HepG2 (cell line): ENCODE measurements around the gene GIMAP8. TPM values are rescaled to one million over a fixed set of nuclear protein-coding genes. Genes with fewer than 3 reads are reported as not detected.

ENCODE experiments used
- ATAC-seq: fragments of 200-7000 bp; cut with Tn5 transposase; 3 replicates; pipeline ENCODE4 v1.9.1; 2020; ENCODE audit warnings: mild to moderate bottlenecking, moderate library complexity
- BruUV-seq: library from RNA; stranded (reverse); fragments of 400-500 nt; replicated peaks from 2 replicates; lab custom pipeline; 2021; lab: Mats Ljungman, UMichigan
- CTCF ChIA-PET: fragments of 300-600 bp; formaldehyde crosslinking; extraction: SDS; loops from one replicate; lab custom pipeline; 2021; ENCODE audit warnings: low total read pairs, inconsistent platforms, low intra/inter-chr PET ratio; lab: Yijun Ruan, JAX
- POLR2A ChIA-PET: fragments of 350-600 bp; sonication (Branson Sonifier 250); formaldehyde crosslinking; loops from one replicate; lab custom pipeline; 2020; ENCODE audit warnings: antibody characterized with exemption, inconsistent platforms; lab: Yijun Ruan, JAX
- DNase-seq: peaks from one replicate; pipeline ENCODE4 v3.0.0-alpha.2; 2015; ENCODE audit warnings: low spot score
- FAIRE-seq: peaks from 3 replicates; lab custom pipeline; 2011; peaks lifted over from hg19 to GRCh38; lab: Jason Lieb, UNC
- H2AFZ ChIP-seq: one replicate; pipeline ENCODE4 v1.6.1; 2011; ENCODE audit warnings: low read length, inconsistent platforms
- H3K27ac ChIP-seq: fragments of 300-600 bp; 3 replicates; pipeline ENCODE4 v1.8.0; 2011; ENCODE audit warnings: mixed run types, mild to moderate bottlenecking, mixed read lengths, low read length, inconsistent platforms; ENCODE audit not compliant: insufficient read depth; ENCODE audit errors: extremely low read length
- H3K27me3 ChIP-seq, 2 experiments: fragments of 200-600 bp in 1 of 2; 2 replicates in 1 of 2; 3 replicates in 1 of 2; pipeline versions ENCODE4 v1.6.0 to v1.8.0; 2011; ENCODE audit warnings: low read length in 2 of 2, mild to moderate bottlenecking in 2 of 2, moderate library complexity in 2 of 2, inconsistent platforms in 1 of 2; ENCODE audit not compliant: insufficient read depth in 2 of 2, control insufficient read depth in 1 of 2
- H3K36me3 ChIP-seq, 2 experiments: fragments of 200-600 bp in 1 of 2; replicated peaks in 1 of 2; 2 replicates in 1 of 2; 3 replicates in 1 of 2; pipeline versions ENCODE4 v1.5.1 to v1.8.0; 2011; ENCODE audit warnings: low read length in 2 of 2, inconsistent platforms in 1 of 2; ENCODE audit not compliant: insufficient read depth in 2 of 2, control insufficient read depth in 1 of 2
- H3K4me1 ChIP-seq: 2 replicates; pipeline ENCODE4 v1.5.1; 2012; ENCODE audit warnings: low read length, inconsistent platforms; ENCODE audit not compliant: insufficient read depth
- H3K4me2 ChIP-seq: 2 replicates; pipeline ENCODE4 v1.6.0; 2011; ENCODE audit warnings: low read depth, low read length, inconsistent platforms
- H3K4me3 ChIP-seq, 3 experiments: fragments of 200-600 bp in 1 of 3; sonication (generic), shearing (Covaris generic) in 1 of 3; replicated peaks in 1 of 3; 2 replicates each; pipeline ENCODE4 v1.5.1; 2011 to 2016; ENCODE audit warnings: low read length in 3 of 3, inconsistent platforms in 2 of 3, low read depth in 2 of 3, mild to moderate bottlenecking in 2 of 3, control low read depth in 1 of 3, mixed read lengths in 1 of 3; ENCODE audit not compliant: insufficient read depth in 1 of 3
- H3K79me2 ChIP-seq: one replicate; pipeline ENCODE4 v1.6.1; 2011; ENCODE audit warnings: low read length, inconsistent platforms; ENCODE audit not compliant: insufficient read depth
- H3K9ac ChIP-seq: 2 replicates; pipeline ENCODE4 v1.6.0; 2011; ENCODE audit warnings: mild to moderate bottlenecking, low read depth, low read length, inconsistent platforms; ENCODE audit not compliant: insufficient read depth
- H3K9me3 ChIP-seq: 2 replicates; pipeline ENCODE4 v1.5.1; 2012; ENCODE audit warnings: mild to moderate bottlenecking, low read length
- H4K20me1 ChIP-seq: 2 replicates; pipeline ENCODE4 v1.6.0; 2011; ENCODE audit warnings: inconsistent platforms, mild to moderate bottlenecking, low read length, moderate library complexity; ENCODE audit not compliant: insufficient read depth
- ATAD3A ChIP-seq: sonication (generic); formaldehyde crosslinking; IDR thresholded peaks from 2 replicates; pipeline ENCODE4 v1.4.0; 2020; ENCODE audit warnings: missing genetic modification reagents
- ATF7 ChIP-seq, 2 experiments: fragments of 450-650 bp in 1 of 2; sonication (generic) in 1 of 2; formaldehyde crosslinking in 1 of 2; IDR thresholded peaks; 2 replicates each; pipeline versions ENCODE4 v1.4.0 to v1.6.1; 2016 to 2020; ENCODE audit warnings: antibody characterized with exemption in 1 of 2, mild to moderate bottlenecking in 1 of 2, missing genetic modification reagents in 1 of 2
- BRCA1 ChIP-seq: sonication (generic); formaldehyde crosslinking; IDR thresholded peaks from 2 replicates; pipeline ENCODE4 v1.4.0; 2020; ENCODE audit warnings: missing genetic modification reagents
- CREB1 ChIP-seq, 2 experiments: fragments of 450-650 bp in 1 of 2; IDR thresholded peaks; 2 replicates each; pipeline ENCODE4 v1.6.1; 2016 to 2017; ENCODE audit warnings: control low read depth in 1 of 2, mild to moderate bottlenecking in 1 of 2, missing compliant biosample characterization in 1 of 2, missing genetic modification characterization in 1 of 2
- DMAP1 ChIP-seq: IDR thresholded peaks from 2 replicates; pipeline ENCODE4 v1.6.1; 2016
- DZIP1 ChIP-seq: sonication (generic); formaldehyde crosslinking; IDR thresholded peaks from 2 replicates; pipeline ENCODE4 v1.5.0; 2020; ENCODE audit warnings: mild to moderate bottlenecking, missing genetic modification reagents
- FLYWCH1 ChIP-seq: sonication (generic); formaldehyde crosslinking; IDR thresholded peaks from 2 replicates; pipeline ENCODE4 v1.8.1; 2023; ENCODE audit warnings: mild to moderate bottlenecking, missing genetic modification reagents
- HMGA1 ChIP-seq: sonication (generic); formaldehyde crosslinking; conservative IDR thresholded peaks from 2 replicates; pipeline ENCODE4 v1.4.0; 2020; ENCODE audit warnings: missing genetic modification reagents
- KDM5B ChIP-seq: sonication (generic); formaldehyde crosslinking; IDR thresholded peaks from 2 replicates; pipeline ENCODE4 v1.4.0; 2020; ENCODE audit warnings: missing genetic modification reagents, mild to moderate bottlenecking, borderline replicate concordance
- MATR3 ChIP-seq: sonication (generic); formaldehyde crosslinking; IDR thresholded peaks from 2 replicates; pipeline ENCODE4 v1.4.0; 2020; ENCODE audit warnings: missing genetic modification reagents
- PBX2 ChIP-seq: IDR thresholded peaks from 2 replicates; pipeline ENCODE4 v1.6.1; 2016; ENCODE audit warnings: control low read depth
- TBX3 ChIP-seq: fragments of 450-650 bp; IDR thresholded peaks from 2 replicates; pipeline ENCODE4 v1.6.1; 2017; ENCODE audit warnings: antibody characterized with exemption, mild to moderate bottlenecking, inconsistent platforms, borderline replicate concordance
- TFDP1 ChIP-seq: IDR thresholded peaks from 2 replicates; pipeline ENCODE4 v1.6.1; 2016; ENCODE audit warnings: missing compliant biosample characterization, missing genetic modification reagents, borderline replicate concordance
- ZNF225 ChIP-seq: sonication (generic); formaldehyde crosslinking; IDR thresholded peaks from 2 replicates; pipeline ENCODE4 v1.4.0; 2020; ENCODE audit warnings: mild to moderate bottlenecking, missing genetic modification reagents
- ZNF235 ChIP-seq: sonication (generic); formaldehyde crosslinking; IDR thresholded peaks from 2 replicates; pipeline ENCODE4 v1.8.1; 2023; ENCODE audit warnings: mild to moderate bottlenecking, missing genetic modification reagents, borderline replicate concordance
- ZNF337 ChIP-seq: sonication (generic); formaldehyde crosslinking; IDR thresholded peaks from 2 replicates; pipeline ENCODE4 v1.5.1; 2020; ENCODE audit warnings: missing genetic modification reagents, low read depth, mild to moderate bottlenecking, borderline replicate concordance
- ZNF777 ChIP-seq: sonication (generic); formaldehyde crosslinking; IDR thresholded peaks from 2 replicates; pipeline ENCODE4 v1.4.0; 2020; ENCODE audit warnings: missing genetic modification reagents
- WGBS: methylation state at CpG from one replicate; pipeline ENCODE4 v1.1.6; 2017; ENCODE audit warnings: low lambda C conversion rate; 5-methylcytosine and 5-hydroxymethylcytosine counted together
- in situ Hi-C: cut with HindIII; loops from 2 replicates; pipeline ENCODE4 v1.10.0; 2017; ENCODE audit warnings: low pct_unique_long_range_greater_than_20kb; ENCODE audit not compliant: extremely low pct_ligation_motif_present
- intact Hi-C: fragments of 100-400 bp; cut with micrococcal nuclease; formaldehyde crosslinking; loops from one replicate; pipeline ENCODE4 v1.10.0; 2022; ENCODE audit not compliant: unreplicated experiment
- polyA plus RNA-seq, 8 experiments: library from polyadenylated mRNA; depleted of rRNA in 3 of 8; stranded (reverse) in 7 of 8; unstranded in 1 of 8; fragments of >200 nt; fragmentation: Illumina TruSeq in 4 of 8; extraction: Trizol in 4 of 8; gene quantifications; 2 replicates each; pipeline versions ENCODE4 v1.2.1 to v1.2.3, GENCODE V29; 2011 to 2016; ENCODE audit warnings: low read depth in 4 of 8, missing spikeins in 1 of 8, mixed read lengths in 1 of 8; ENCODE audit not compliant: insufficient read depth in 1 of 8
- total RNA-seq, 5 experiments: library from RNA; depleted of rRNA; stranded (reverse); fragments of >200 nt; fragmentation: Illumina TruSeq; extraction: Trizol; gene quantifications; 2 replicates each; pipeline ENCODE4 v1.2.3, GENCODE V29; 2016; ENCODE audit warnings: low read depth in 1 of 5
- TF ChIP-seq, protein P1 (sequence below): IDR thresholded peaks from 2 replicates; pipeline ENCODE4 v1.6.1; 2016; ENCODE audit warnings: low read depth

Gene GIMAP8
- total and polyA plus RNA-seq, 2 of the 13 experiments (the other 11 are each of a cell fraction or from before 2014, with no cell fraction given), result not detected

DNA sequence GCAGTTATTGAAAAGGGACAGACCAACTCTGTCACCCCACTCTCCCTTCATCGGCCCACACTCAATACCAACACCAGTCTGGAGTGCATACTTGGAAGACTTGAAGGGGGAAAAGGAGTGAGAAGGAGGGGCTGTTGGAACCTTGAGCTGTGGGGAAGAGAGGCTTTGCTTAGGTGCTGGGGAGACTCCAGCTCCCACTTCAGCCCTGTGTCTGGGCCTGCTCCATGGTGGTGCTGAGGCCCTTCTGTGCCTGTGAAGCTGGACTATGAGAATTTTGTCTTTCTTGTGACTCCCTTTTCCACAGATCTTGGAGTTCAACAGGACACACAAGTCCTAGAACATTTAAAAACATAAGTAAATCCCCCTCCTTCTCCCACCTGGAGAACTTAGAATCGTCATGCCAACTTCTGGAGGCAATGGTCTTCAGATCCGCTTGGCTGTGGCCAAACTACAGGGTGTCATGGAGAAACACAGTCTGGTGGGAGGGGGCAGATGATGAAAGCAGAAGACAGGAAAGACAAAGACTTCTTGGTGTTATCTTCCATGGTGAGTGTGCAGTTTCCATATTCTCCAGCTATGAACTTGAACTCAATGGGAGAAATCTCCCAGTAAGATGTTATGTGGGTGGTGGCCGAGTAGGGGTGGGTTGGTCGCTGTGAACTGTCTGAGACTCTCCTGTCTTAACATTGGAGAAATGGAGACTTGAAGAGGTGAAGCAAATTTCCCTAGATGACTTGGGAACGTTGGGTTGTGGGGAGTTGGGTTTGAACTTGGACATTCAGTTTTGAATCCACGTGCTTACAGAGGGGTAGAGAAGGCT lies 18.4 kb upstream of the GIMAP8 start:
- 23% methylated on average over 7 of the region's 7 CpGs for WGBS
- Histone ChIP-seq H3K4me2 (no peak overlapping the region), H3K9ac (no peak overlapping the region), H3K36me3 (no peaks in the 10 kb centered on the region), H3K4me3 (no peak overlapping the region), H3K4me1 (peaks cover 6% of the 10 kb centered on the region), H2AFZ (no peak overlapping the region), H3K27ac (no peak overlapping the region), H3K27me3 (peaks cover 5 to 61% of the 10 kb centered on the region in 2 experiments; a peak in 4 of 5 replicates), H3K9me3 (no peaks in the 10 kb centered on the region), H4K20me1 (no peaks in the 10 kb centered on the region), H3K79me2 (no peaks in the 10 kb centered on the region)
- BruUV-seq, result no TSS peak
- intact Hi-C loops, result no loop called here
- ATAC-seq, result no peak
- in situ Hi-C loops, result no loop called here
- CTCF ChIA-PET, result no interaction called here
- FAIRE-seq, result no peak
- DNase-seq, result no peak
- POLR2A ChIA-PET, result no interaction called here
- TF ChIP-seq, protein P1, sequence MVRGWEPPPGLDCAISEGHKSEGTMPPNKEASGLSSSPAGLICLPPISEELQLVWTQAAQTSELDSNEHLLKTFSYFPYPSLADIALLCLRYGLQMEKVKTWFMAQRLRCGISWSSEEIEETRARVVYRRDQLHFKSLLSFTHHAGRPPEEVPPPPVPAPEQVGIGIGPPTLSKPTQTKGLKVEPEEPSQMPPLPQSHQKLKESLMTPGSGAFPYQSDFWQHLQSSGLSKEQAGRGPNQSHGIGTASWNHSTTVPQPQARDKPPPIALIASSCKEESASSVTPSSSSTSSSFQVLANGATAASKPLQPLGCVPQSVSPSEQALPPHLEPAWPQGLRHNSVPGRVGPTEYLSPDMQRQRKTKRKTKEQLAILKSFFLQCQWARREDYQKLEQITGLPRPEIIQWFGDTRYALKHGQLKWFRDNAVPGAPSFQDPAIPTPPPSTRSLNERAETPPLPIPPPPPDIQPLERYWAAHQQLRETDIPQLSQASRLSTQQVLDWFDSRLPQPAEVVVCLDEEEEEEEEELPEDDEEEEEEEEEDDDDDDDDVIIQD (CRISPR knock-in tag), result no peak
- TF ChIP-seq TFDP1 (CRISPR knock-in tag), result no peak
- no peak for TF ChIP-seq KDM5B (CRISPR knock-in tag)
- no peak for TF ChIP-seq PBX2 (CRISPR knock-in tag)
- no peak for TF ChIP-seq TBX3
- TF ChIP-seq ZNF337, result no peak
- TF ChIP-seq CREB1 (IDR thresholded peaks at IDR 0.05), result no peak
- no peak for TF ChIP-seq CREB1 (CRISPR knock-in tag; IDR thresholded peaks at IDR 0.05)
- TF ChIP-seq ZNF777, result no peak
- TF ChIP-seq DZIP1, result no peak
- no peak for TF ChIP-seq BRCA1 (CRISPR knock-in tag)
- TF ChIP-seq ATF7 (IDR thresholded peaks at IDR 0.05), result no peak
- no peak for TF ChIP-seq ATF7 (CRISPR knock-in tag; IDR thresholded peaks at IDR 0.05)
- TF ChIP-seq FLYWCH1, result no peak
- TF ChIP-seq ZNF235, result no peak
- no peak for TF ChIP-seq ZNF225 (CRISPR knock-in tag)
- no peak for TF ChIP-seq DMAP1
- TF ChIP-seq MATR3 (CRISPR knock-in tag), result no peak
- no peak for TF ChIP-seq HMGA1
- TF ChIP-seq ATAD3A (CRISPR knock-in tag), result no peak
